Colonic mucosa (tissue), 4 donors: Measurements from ENCODE around the gene RNF17. TPM values are rescaled to one million over a fixed set of nuclear protein-coding genes. Genes with fewer than 3 reads are reported as not detected.

ENCODE experiments used
- DNase-seq: peaks from one replicate; pipeline ENCODE4 v3.0.0-alpha.2; 2020
- H3K27ac ChIP-seq: fragments of 200-600 bp; one replicate; pipeline ENCODE4 v1.8.0; 2021
- H3K27me3 ChIP-seq: fragments of 200-600 bp; one replicate; pipeline ENCODE4 v1.8.0; 2021
- H3K36me3 ChIP-seq: fragments of 200-600 bp; one replicate; pipeline ENCODE4 v1.8.0; 2021
- H3K4me1 ChIP-seq: fragments of 200-600 bp; one replicate; pipeline ENCODE4 v1.8.0; 2021; ENCODE audit warnings: mild to moderate bottlenecking
- H3K4me3 ChIP-seq: fragments of 200-600 bp; one replicate; pipeline ENCODE4 v1.8.0; 2021
- H3K9ac ChIP-seq, 2 donors: one replicate each; pipeline ENCODE4 v1.7.0; 2013; ENCODE audit warnings: control low read depth in 2 of 2, low read depth in 2 of 2, low read length in 2 of 2
- H3K9me3 ChIP-seq: fragments of 200-600 bp; one replicate; pipeline ENCODE4 v1.8.0; 2021
- CTCF ChIP-seq: fragments of 200-600 bp; IDR thresholded peaks from one replicate; pipeline ENCODE4 v1.8.0; 2022; ENCODE audit warnings: antibody characterized with exemption, mild to moderate bottlenecking
- intact Hi-C: fragments of 100-400 bp; cut with DNase I; formaldehyde crosslinking; loops from one replicate; pipeline ENCODE4 v1.14.1; 2022
- total RNA-seq, 2 donors: library from RNA; stranded (reverse); fragmentation: NEBNext Ultra II Directional in 1 of 2; extraction: Animal tissue kit (Norgen Biotek cat#: 25700) in 1 of 2; gene quantifications; one replicate each; pipeline ENCODE4 v1.2.1, GENCODE V29; 2021
- donor health status: healthy.
- donor health status: DM: no; HTN: no; CAD: no.
- donor health status: DM: no; HTN: no; CAD: no.

RNF17 gene
- total RNA-seq, 2 donors from 2014 or later = not detected

GRCh38 chr13:24887759-24888158, 123.8 kb downstream of the RNF17 start:
- intact Hi-C loops = no loop called here
- Histone ChIP-seq H3K9ac (no peak overlapping the region), H3K9me3 (no peaks in the 10 kb centered on the region), H3K36me3 (no peaks in the 10 kb centered on the region), H3K4me1 (no peaks in the 10 kb centered on the region), H3K27me3 (no peaks in the 10 kb centered on the region), H3K4me3 (no peak overlapping the region), H3K27ac (no peak overlapping the region)
- no peak for TF ChIP-seq CTCF
- DNase-seq = no peak

GRCh38 chr13:24888291-24888931, 124.4 kb downstream of the RNF17 start:
- H3K4me3 ChIP-seq = no peak overlapping the region
- DNase-seq = no peak
- no peak overlapping the region for H3K27ac ChIP-seq
- no peaks in the 10 kb centered on the region for H3K9me3 ChIP-seq
- no peaks in the 10 kb centered on the region for H3K36me3 ChIP-seq
- no peaks in the 10 kb centered on the region for H3K4me1 ChIP-seq
- intact Hi-C loops = no loop called here
- TF ChIP-seq CTCF = no peak
- H3K27me3 ChIP-seq = no peaks in the 10 kb centered on the region
- H3K9ac ChIP-seq = no peak overlapping the region

- TF ChIP-seq CTCF = no peak
- Histone ChIP-seq H3K9ac (no peak overlapping the region), H3K4me3 (no peak overlapping the region), H3K9me3 (no peaks in the 10 kb centered on the region), H3K27ac (no peak overlapping the region), H3K27me3 (no peaks in the 10 kb centered on the region), H3K4me1 (no peaks in the 10 kb centered on the region), H3K36me3 (no peaks in the 10 kb centered on the region)
- intact Hi-C loops = no loop called here
- no peak for DNase-seq
Measured at GRCh38 chr13:24890256-24890655, 126.3 kb downstream of the RNF17 start.

GRCh38 chr13:24891476-24892108, 127.6 kb downstream of the RNF17 start:
- intact Hi-C loops = no loop called here

GRCh38 chr13:24892829-24893228, 128.9 kb downstream of the RNF17 start:
- no peak for DNase-seq
- Histone ChIP-seq H3K4me3 (no peak overlapping the region), H3K9ac (no peak overlapping the region), H3K9me3 (no peaks in the 10 kb centered on the region), H3K4me1 (no peaks in the 10 kb centered on the region), H3K36me3 (no peaks in the 10 kb centered on the region), H3K27ac (no peak overlapping the region), H3K27me3 (no peaks in the 10 kb centered on the region)
- TF ChIP-seq CTCF = no peak
- intact Hi-C loops = no loop called here

More at GRCh38 chr13:24891476-24892108, 127.6 kb downstream of the RNF17 start:
- Histone ChIP-seq H3K27me3 (no peaks in the 10 kb centered on the region), H3K9ac (no peak overlapping the region), H3K36me3 (no peaks in the 10 kb centered on the region), H3K4me1 (no peaks in the 10 kb centered on the region), H3K27ac (no peak overlapping the region), H3K4me3 (no peak overlapping the region), H3K9me3 (no peaks in the 10 kb centered on the region)
- TF ChIP-seq CTCF = no peak
- DNase-seq = no peak
